Bronchial epithelial cell (primary cell): ENCODE results near the gene SLC36A3. TPM values are rescaled to one million over a fixed set of nuclear protein-coding genes. Genes with fewer than 3 reads are reported as not detected.
A peak's percentile ranks its signal among the peaks of the same experiment; 100 is the strongest.

ENCODE experiments used
- DNase-seq: peaks from one replicate; pipeline ENCODE4 v3.0.0-alpha.2; 2010; ENCODE audit warnings: low read depth
- FAIRE-seq: peaks from 2 replicates; lab custom pipeline; 2011; peaks lifted over from hg19 to GRCh38; lab: Jason Lieb, UNC
- H3K27me3 ChIP-seq: 2 replicates; pipeline ENCODE4 v1.5.1; 2011; ENCODE audit warnings: low read length; ENCODE audit not compliant: control insufficient read depth, insufficient read depth
- H3K36me3 ChIP-seq: 2 replicates; pipeline ENCODE4 v1.5.1; 2011; ENCODE audit warnings: low read length; ENCODE audit not compliant: control insufficient read depth, insufficient read depth
- H3K4me3 ChIP-seq: 2 replicates; pipeline ENCODE4 v1.5.1; 2011; ENCODE audit warnings: mild to moderate bottlenecking, low read depth, low read length, control low read depth
- total RNA-seq: library from RNA; depleted of rRNA; stranded (reverse); fragments of >200 nt; gene quantifications from 2 replicates; pipeline ENCODE4 v1.2.1, GENCODE V29; 2014
- TF ChIP-seq, protein P1 (sequence below): IDR thresholded peaks from 2 replicates; pipeline ENCODE4 v1.5.1; 2011; ENCODE audit warnings: mild to moderate bottlenecking, moderate library complexity, low read length, control low read depth, inconsistent platforms; ENCODE audit not compliant: insufficient read depth, severe bottlenecking

Gene SLC36A3
- total RNA-seq, 1 donor from 2014 or later, result not detected

DNA sequence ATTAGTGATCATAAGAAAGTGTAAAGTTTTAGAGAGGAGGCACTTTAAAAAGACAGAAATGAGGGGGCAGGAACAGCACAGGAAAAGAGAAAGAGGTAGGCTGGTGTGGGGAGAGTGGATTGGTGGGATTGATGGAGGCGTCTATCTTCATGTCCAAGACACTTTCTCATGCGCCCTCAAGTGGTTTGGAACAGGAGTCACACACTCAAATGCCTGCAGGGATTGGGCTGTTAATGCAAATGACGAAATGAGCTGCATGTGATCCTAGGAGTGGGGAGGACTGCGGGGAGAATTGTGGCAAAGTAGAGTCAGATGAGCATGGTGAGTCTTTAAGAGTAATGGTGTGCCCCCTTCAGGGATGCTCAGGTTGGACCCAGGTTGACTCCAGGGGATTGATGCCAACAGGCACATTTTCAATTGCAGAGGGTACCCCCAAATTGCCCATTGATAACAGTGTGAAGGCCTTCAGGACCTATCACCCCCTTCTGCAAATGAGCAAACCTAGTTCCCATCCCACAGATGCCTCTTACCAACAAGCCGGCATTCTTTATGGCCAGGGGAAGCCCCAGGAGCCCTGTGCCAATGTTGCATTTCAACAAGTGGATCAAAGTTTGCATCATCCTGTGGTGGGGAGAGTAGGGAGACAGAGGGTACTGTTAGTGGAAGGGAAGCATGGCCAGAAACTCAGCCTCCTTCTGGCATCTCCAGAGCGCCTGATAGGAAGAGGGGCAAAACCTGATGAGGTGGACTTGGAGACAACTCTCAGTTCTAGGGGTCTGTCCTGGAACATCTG is 5.3 kb downstream of the SLC36A3 start:
- FAIRE-seq (peak; percentile 72), DNase-seq (peak; percentile 61)
- Histone ChIP-seq H3K36me3 (no peaks in the 10 kb centered on the region), H3K4me3 (no peak overlapping the region), H3K27me3 (no peaks in the 10 kb centered on the region)
- TF ChIP-seq, protein P1, sequence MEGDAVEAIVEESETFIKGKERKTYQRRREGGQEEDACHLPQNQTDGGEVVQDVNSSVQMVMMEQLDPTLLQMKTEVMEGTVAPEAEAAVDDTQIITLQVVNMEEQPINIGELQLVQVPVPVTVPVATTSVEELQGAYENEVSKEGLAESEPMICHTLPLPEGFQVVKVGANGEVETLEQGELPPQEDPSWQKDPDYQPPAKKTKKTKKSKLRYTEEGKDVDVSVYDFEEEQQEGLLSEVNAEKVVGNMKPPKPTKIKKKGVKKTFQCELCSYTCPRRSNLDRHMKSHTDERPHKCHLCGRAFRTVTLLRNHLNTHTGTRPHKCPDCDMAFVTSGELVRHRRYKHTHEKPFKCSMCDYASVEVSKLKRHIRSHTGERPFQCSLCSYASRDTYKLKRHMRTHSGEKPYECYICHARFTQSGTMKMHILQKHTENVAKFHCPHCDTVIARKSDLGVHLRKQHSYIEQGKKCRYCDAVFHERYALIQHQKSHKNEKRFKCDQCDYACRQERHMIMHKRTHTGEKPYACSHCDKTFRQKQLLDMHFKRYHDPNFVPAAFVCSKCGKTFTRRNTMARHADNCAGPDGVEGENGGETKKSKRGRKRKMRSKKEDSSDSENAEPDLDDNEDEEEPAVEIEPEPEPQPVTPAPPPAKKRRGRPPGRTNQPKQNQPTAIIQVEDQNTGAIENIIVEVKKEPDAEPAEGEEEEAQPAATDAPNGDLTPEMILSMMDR, result peak; percentile 58

DNA sequence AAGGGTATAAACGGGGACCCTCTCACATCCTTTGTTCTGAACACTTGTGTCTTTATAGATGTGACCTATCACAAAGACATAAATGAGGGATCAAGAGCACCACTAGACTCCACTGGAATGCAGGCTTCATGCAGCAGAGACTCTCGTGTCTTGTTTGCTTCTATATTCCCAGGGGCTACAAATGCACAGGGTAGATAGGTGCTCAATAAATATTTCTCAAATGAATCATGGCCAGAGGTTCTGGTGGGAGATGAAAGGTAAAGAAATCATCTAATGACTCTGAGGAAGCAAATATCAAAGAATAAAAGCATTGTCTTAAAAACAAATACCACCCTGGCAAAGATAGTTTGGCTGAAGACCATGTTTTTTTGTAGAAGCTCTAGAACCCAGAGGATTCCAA is 6.6 kb downstream of the SLC36A3 start:
- FAIRE-seq (no peak), DNase-seq (no peak)
- no peaks in the 10 kb centered on the region for H3K27me3 ChIP-seq
- no peak overlapping the region for H3K4me3 ChIP-seq
- no peaks in the 10 kb centered on the region for H3K36me3 ChIP-seq
- TF ChIP-seq, protein P1, result no peak

DNA sequence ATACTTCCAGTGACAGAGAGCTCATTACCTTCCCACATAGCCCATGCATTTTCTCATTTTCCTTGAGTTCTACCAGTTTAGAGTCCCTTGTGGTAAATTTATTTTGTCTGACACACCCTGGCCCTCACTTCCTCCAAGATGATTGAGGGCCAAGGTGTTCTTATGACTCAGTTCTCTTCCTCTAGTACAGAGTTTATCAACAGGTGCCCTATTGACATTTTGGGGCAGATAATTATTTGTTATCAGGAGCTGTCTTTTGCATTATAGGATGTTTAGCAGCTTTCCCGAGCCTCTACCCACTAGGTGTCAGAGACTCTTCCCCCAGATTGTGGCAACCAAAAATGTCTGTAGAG is 7.1 kb downstream of the SLC36A3 start:
- H3K4me3 ChIP-seq, result no peak overlapping the region
- TF ChIP-seq, protein P1, result no peak
- H3K36me3 ChIP-seq, result no peaks in the 10 kb centered on the region
- FAIRE-seq, result no peak
- DNase-seq, result peak; percentile 32
- no peaks in the 10 kb centered on the region for H3K27me3 ChIP-seq

DNA sequence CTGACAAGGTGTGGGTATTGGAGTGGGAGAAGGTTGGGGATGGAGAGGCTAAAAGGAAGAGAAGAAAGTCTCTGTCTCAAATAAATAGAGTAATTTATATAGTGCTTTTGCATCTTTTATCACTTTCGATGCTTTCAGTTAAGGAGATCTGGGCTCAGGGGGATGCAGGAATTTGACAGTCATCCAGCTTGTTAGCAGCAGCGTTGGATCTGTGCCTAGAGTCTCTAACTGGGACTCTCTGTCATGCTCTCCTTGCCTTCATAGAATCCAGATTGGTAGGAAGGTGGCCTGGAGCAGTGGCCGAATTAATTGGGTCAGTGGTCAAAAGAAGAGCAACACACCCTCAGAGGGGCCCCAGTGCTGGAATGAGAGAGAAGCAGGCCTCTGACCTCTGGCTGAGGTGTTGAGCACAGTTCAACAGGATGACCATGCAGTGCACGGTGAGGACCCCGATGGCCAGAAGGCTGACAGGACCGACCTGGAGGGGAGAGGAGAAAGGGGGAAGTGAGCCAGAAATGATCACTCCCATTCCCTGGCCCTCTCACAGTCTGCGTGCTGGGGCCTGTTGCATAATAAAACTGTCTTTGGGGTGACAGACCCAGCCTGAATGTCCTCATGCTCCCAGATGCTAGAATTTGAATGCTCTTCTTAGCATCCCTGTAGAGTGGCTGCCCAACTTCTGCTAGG is 7.6 kb downstream of the SLC36A3 start:
- H3K27me3 ChIP-seq, result no peaks in the 10 kb centered on the region
- H3K4me3 ChIP-seq, result no peak overlapping the region
- TF ChIP-seq, protein P1, result no peak
- DNase-seq (no peak), FAIRE-seq (no peak)
- H3K36me3 ChIP-seq, result no peaks in the 10 kb centered on the region

DNA sequence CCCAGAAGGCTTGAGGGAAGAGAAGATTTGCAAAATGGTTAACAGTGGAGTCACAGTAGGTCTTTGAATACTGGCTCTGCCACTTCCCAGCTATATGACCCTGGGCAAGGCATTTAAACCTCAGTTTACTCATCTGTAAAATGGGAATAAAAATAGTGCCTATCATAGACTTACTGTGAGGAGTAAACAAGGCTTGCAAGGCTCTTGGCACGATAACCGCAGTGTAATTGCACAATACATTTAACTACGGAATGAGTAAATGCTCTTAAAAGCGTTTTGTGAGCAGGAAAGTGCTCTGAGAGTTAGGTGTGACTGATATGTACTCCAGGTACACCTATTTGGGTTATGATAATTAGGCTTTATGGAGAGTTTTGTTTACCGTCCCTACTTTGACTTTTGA is 8.4 kb downstream of the SLC36A3 start:
- TF ChIP-seq, protein P1, result no peak
- FAIRE-seq (no peak), DNase-seq (peak; percentile 49)
- Histone ChIP-seq H3K36me3 (no peaks in the 10 kb centered on the region), H3K27me3 (no peaks in the 10 kb centered on the region), H3K4me3 (no peak overlapping the region)

DNA sequence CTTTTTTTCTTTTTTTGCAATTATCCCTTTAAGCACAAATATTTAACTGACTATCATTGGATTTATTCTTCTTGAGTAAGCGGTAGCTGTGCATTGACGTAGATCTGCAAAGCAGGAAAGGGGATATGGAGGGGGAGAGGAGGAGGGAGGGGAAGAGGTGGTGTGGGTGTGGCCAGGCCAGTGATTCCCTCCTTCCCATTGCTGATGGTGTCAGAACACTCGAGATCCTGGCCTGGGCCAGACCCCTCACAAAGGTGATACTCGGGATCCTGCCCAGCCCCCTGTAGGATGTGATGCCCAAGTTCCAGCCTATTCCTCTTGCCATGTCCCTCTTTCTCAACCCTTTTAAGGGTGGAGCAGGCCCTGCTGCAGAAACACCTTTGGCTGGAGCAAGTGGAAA is 9.9 kb downstream of the SLC36A3 start:
- TF ChIP-seq, protein P1, result no peak
- FAIRE-seq, result no peak
- DNase-seq, result no peak
- no peaks in the 10 kb centered on the region for H3K36me3 ChIP-seq
- no peaks in the 10 kb centered on the region for H3K27me3 ChIP-seq
- H3K4me3 ChIP-seq, result no peak overlapping the region
